Activated CD4-positive, alpha-beta T cell treated with anti-CD3 and anti-CD28 coated beads for 36 hours (primary cell): ENCODE results near the gene KREMEN1. TPM values are rescaled to one million over a fixed set of nuclear protein-coding genes. Genes with fewer than 3 reads are reported as not detected.

Experiments used
- ATAC-seq: fragments of 200-7000 bp; cut with Tn5 transposase; one replicate; pipeline ENCODE4 v1.10.0; 2021; ENCODE audit warnings: mild to moderate bottlenecking, moderate library complexity
- CTCF ChIA-PET: fragments of 350-600 bp; sonication (Branson Sonifier 250); formaldehyde crosslinking; loops from one replicate; lab custom pipeline; 2021; ENCODE audit warnings: antibody characterized with exemption; lab: Charles Lee
- POLR2A ChIA-PET: fragments of 350-600 bp; sonication (Branson Sonifier 250); formaldehyde crosslinking; loops from one replicate; lab custom pipeline; 2021; ENCODE audit warnings: antibody characterized with exemption, inconsistent platforms; lab: Charles Lee
- DNase-seq: peaks from one replicate; pipeline ENCODE4 v3.0.0-alpha.2; 2020
- H3K27ac Mint-ChIP-seq: one replicate; pipeline ENCODE4 v1.8.0; 2021; ENCODE audit warnings: mixed read lengths
- H3K27me3 Mint-ChIP-seq: one replicate; pipeline ENCODE4 v1.8.0; 2021; ENCODE audit warnings: mixed read lengths
- H3K36me3 Mint-ChIP-seq: one replicate; pipeline ENCODE4 v1.8.0; 2021; ENCODE audit warnings: low read depth, mixed read lengths
- H3K4me1 Mint-ChIP-seq: one replicate; pipeline ENCODE4 v1.8.0; 2021; ENCODE audit warnings: mixed read lengths
- H3K4me3 Mint-ChIP-seq: one replicate; pipeline ENCODE4 v1.8.0; 2021; ENCODE audit warnings: mild to moderate bottlenecking, moderate library complexity, mixed read lengths
- H3K9me3 Mint-ChIP-seq: one replicate; pipeline ENCODE4 v1.8.0; 2021; ENCODE audit warnings: low read depth, mixed read lengths
- intact Hi-C, 2 experiments: fragments of 100-400 bp; cut with DNase I in 1 of 2; cut with micrococcal nuclease in 1 of 2; formaldehyde crosslinking; loops; one replicate each; pipeline versions ENCODE4 v1.14.2 to v1.15.1; 2022 to 2024; cut with DNase I, micrococcal nuclease
- total RNA-seq, 2 experiments: library from RNA; stranded (reverse); gene quantifications; one replicate each; pipeline ENCODE4 v1.2.3, GENCODE V29; 2021

KREMEN1 gene
- total RNA-seq, 2 experiments from 2014 or later: 0.11 to 0.30 TPM

GRCh38 chr22:29207562-29208501 lies 135.0 kb downstream of the KREMEN1 start:
- Mint-ChIP-seq H3K9me3 (no peaks in the 10 kb centered on the region), H3K27ac (no peak overlapping the region), H3K27me3 (peaks cover 25% of the 10 kb centered on the region), H3K4me3 (no peak overlapping the region), H3K36me3 (no peaks in the 10 kb centered on the region), H3K4me1 (peaks cover 7% of the 10 kb centered on the region)
- ChIA-PET CTCF (no interaction called here), POLR2A (no interaction called here)
- DNase-seq (no peak), ATAC-seq (no peak)
- intact Hi-C loops: no loop called here

- Mint-ChIP-seq H3K36me3 (no peaks in the 10 kb centered on the region), H3K4me3 (no peak overlapping the region), H3K9me3 (no peaks in the 10 kb centered on the region), H3K4me1 (peaks cover 2% of the 10 kb centered on the region), H3K27ac (no peak overlapping the region), H3K27me3 (peaks cover 25% of the 10 kb centered on the region)
- no peak for DNase-seq
- ATAC-seq: no peak
- intact Hi-C loops: no loop called here
- POLR2A ChIA-PET: no interaction called here
- CTCF ChIA-PET: no interaction called here
Measured at GRCh38 chr22:29208502-29208862, 135.6 kb downstream of the KREMEN1 start.

GRCh38 chr22:29208879-29209623 lies 136.2 kb downstream of the KREMEN1 start:
- H3K9me3 Mint-ChIP-seq: no peaks in the 10 kb centered on the region
- CTCF ChIA-PET: interaction anchor here (0.5 kb wide), 1 partner anchor 34 kb away, joined by 3 read pairs; no protein-coding TSS in a partner anchor
- intact Hi-C loops: no loop called here
- H3K36me3 Mint-ChIP-seq: no peaks in the 10 kb centered on the region
- H3K4me1 Mint-ChIP-seq: peaks cover 2% of the 10 kb centered on the region
- H3K4me3 Mint-ChIP-seq: no peak overlapping the region
- peaks cover 24% of the 10 kb centered on the region for H3K27me3 Mint-ChIP-seq
- POLR2A ChIA-PET: no interaction called here
- DNase-seq (no peak), ATAC-seq (no peak)
- no peak overlapping the region for H3K27ac Mint-ChIP-seq

GRCh38 chr22:29209624-29209929 lies 136.7 kb downstream of the KREMEN1 start:
- intact Hi-C loops: no loop called here
- POLR2A ChIA-PET: no interaction called here
- no peaks in the 10 kb centered on the region for H3K36me3 Mint-ChIP-seq
- no peak for DNase-seq
- H3K4me3 Mint-ChIP-seq: no peak overlapping the region
- no peak overlapping the region for H3K27ac Mint-ChIP-seq
- H3K27me3 Mint-ChIP-seq: peaks cover 22% of the 10 kb centered on the region
- ATAC-seq: no peak
- CTCF ChIA-PET: interaction anchor here (0.5 kb wide), 1 partner anchor 34 kb away, joined by 3 read pairs; no protein-coding TSS in a partner anchor
- H3K9me3 Mint-ChIP-seq: no peaks in the 10 kb centered on the region
- H3K4me1 Mint-ChIP-seq: peaks cover 2% of the 10 kb centered on the region

- ATAC-seq (no peak), DNase-seq (no peak)
- peaks cover 14% of the 10 kb centered on the region for H3K27me3 Mint-ChIP-seq
- H3K27ac Mint-ChIP-seq: no peak overlapping the region
- intact Hi-C loops: no loop called here
- H3K36me3 Mint-ChIP-seq: no peaks in the 10 kb centered on the region
- CTCF ChIA-PET: interaction anchor here (1.1 kb wide), 1 partner anchor 34 kb away, joined by 3 read pairs; no protein-coding TSS in a partner anchor
- peaks cover 2% of the 10 kb centered on the region for H3K4me1 Mint-ChIP-seq
- H3K9me3 Mint-ChIP-seq: no peaks in the 10 kb centered on the region
- H3K4me3 Mint-ChIP-seq: no peak overlapping the region
- POLR2A ChIA-PET: no interaction called here
Measured at GRCh38 chr22:29211066-29211465, 138.2 kb downstream of the KREMEN1 start.

GRCh38 chr22:29211466-29211865 lies 138.6 kb downstream of the KREMEN1 start:
- intact Hi-C loops: no loop called here
- ATAC-seq (no peak), DNase-seq (no peak)
- Mint-ChIP-seq H3K27ac (no peak overlapping the region), H3K36me3 (no peaks in the 10 kb centered on the region), H3K4me3 (no peak overlapping the region), H3K9me3 (no peaks in the 10 kb centered on the region), H3K4me1 (peaks cover under 1% of the 10 kb centered on the region), H3K27me3 (peaks cover 11% of the 10 kb centered on the region)
- POLR2A ChIA-PET: interaction anchor here (0.7 kb wide), 1 partner anchor 32 kb away, joined by 4 read pairs; no protein-coding TSS in a partner anchor
- CTCF ChIA-PET: no interaction called here

GRCh38 chr22:29212743-29213142 lies 139.9 kb downstream of the KREMEN1 start:
- CTCF ChIA-PET: interaction anchor here (0.5 kb wide), 1 partner anchor 9 kb away, joined by 3 read pairs; no protein-coding TSS in a partner anchor
- ATAC-seq (no peak), DNase-seq (no peak)
- Mint-ChIP-seq H3K36me3 (no peaks in the 10 kb centered on the region), H3K9me3 (no peaks in the 10 kb centered on the region), H3K27ac (no peak overlapping the region), H3K27me3 (peaks cover 3% of the 10 kb centered on the region), H3K4me1 (no peaks in the 10 kb centered on the region), H3K4me3 (no peak overlapping the region)
- intact Hi-C loops: no loop called here
- POLR2A ChIA-PET: interaction anchor here (0.6 kb wide), 1 partner anchor 333 kb away, joined by 3 read pairs; no protein-coding TSS in a partner anchor

GRCh38 chr22:29213493-29213892 lies 140.7 kb downstream of the KREMEN1 start:
- POLR2A ChIA-PET: no interaction called here
- Mint-ChIP-seq H3K4me1 (no peaks in the 10 kb centered on the region), H3K4me3 (no peak overlapping the region), H3K9me3 (no peaks in the 10 kb centered on the region), H3K36me3 (no peaks in the 10 kb centered on the region), H3K27me3 (no peaks in the 10 kb centered on the region), H3K27ac (no peak overlapping the region)
- DNase-seq: no peak
- intact Hi-C loops: no loop called here
- CTCF ChIA-PET: no interaction called here
- ATAC-seq: no peak

- no peak overlapping the region for H3K27ac Mint-ChIP-seq
- intact Hi-C loops: no loop called here
- no peaks in the 10 kb centered on the region for H3K4me1 Mint-ChIP-seq
- H3K27me3 Mint-ChIP-seq: no peaks in the 10 kb centered on the region
- H3K9me3 Mint-ChIP-seq: no peaks in the 10 kb centered on the region
- no peak overlapping the region for H3K4me3 Mint-ChIP-seq
- ChIA-PET POLR2A (no interaction called here), CTCF (no interaction called here)
- H3K36me3 Mint-ChIP-seq: no peaks in the 10 kb centered on the region
- ATAC-seq: no peak
- DNase-seq: no peak
Measured at GRCh38 chr22:29214232-29214631, 141.4 kb downstream of the KREMEN1 start.

GRCh38 chr22:29215012-29215860 lies 142.4 kb downstream of the KREMEN1 start:
- ATAC-seq (no peak), DNase-seq (no peak)
- no peaks in the 10 kb centered on the region for H3K36me3 Mint-ChIP-seq
- H3K27me3 Mint-ChIP-seq: no peaks in the 10 kb centered on the region
- no peaks in the 10 kb centered on the region for H3K9me3 Mint-ChIP-seq
- H3K27ac Mint-ChIP-seq: no peak overlapping the region
- ChIA-PET POLR2A (interaction anchor here (0.5 kb wide), 1 partner anchor 1398 kb away, joined by 4 read pairs; no protein-coding TSS in a partner anchor), CTCF (no interaction called here)
- intact Hi-C loops: no loop called here
- no peak overlapping the region for H3K4me3 Mint-ChIP-seq
- no peaks in the 10 kb centered on the region for H3K4me1 Mint-ChIP-seq
